ENCODE measurements around the gene AP5S1.
"Not testable (repeated sequence)": the region's sequence is repeated elsewhere in the genome, so short reads cannot be mapped to it uniquely, and the experiment has no call there.

- TF ChIP-seq CTCF, EP300, POLR2A (IDR thresholded peaks at IDR 0.05): not testable (repeated sequence)
Observed at GRCh38 chr20:3840201-3840600, 19.9 kb downstream of the AP5S1 start.
